Heart left ventricle (tissue), 13 donors: Measurements from ENCODE around the gene NOM1.

Experiments
- POLR2A ChIP-seq, 2 donors: fragments of 450-650 bp; IDR thresholded peaks; one replicate each; pipeline ENCODE4 v1.6.1; 2017; ENCODE audit warnings: antibody characterized with exemption in 2 of 2, mild to moderate bottlenecking in 2 of 2, moderate library complexity in 2 of 2
- TF ChIP-seq, protein P1 (sequence below), 12 donors: fragments of 200-600 bp; sonication (generic) in 4 of 12; IDR thresholded peaks; one replicate each; pipeline versions ENCODE4 v1.5.0 to v1.8.0; 2018 to 2022; ENCODE audit warnings: antibody characterized with exemption in 12 of 12, mild to moderate bottlenecking in 5 of 12
- donor health status: ischemic (EF 13 %, LVEDD 7.1; RV severe dilation, severe dysfunction).
- donor health status: DM: no; HTN: yes; CAD: no.
- donor health status: DM: no; HTN: no; CAD: no.
- donor health status: ischemic (EF 25% LVEDD 6.9; RV normal size, moderate dysfunction).
- donor health status: ischemic (EF 25% LVEDD 5.7; RV mildly dilated, moderate dysfunction).
- donor health status: ischemic (EF 35%, LVEDD 5.7; RV mildly dilated, moderate dysfunction).
- donor health status: nonischemic (EF 11% LVEDD 7.7; RV severe dilation, severe dysfunction).
- donor health status: DM: yes; HTN: yes; CAD: no.
- donor health status: PGD.
- donor health status: ischemic (EF 29% LVEDD 5.4; RV normal size, mild dysfunction).
- donor health status: nonischemic (EF 23%, LVEDD 6.1; RV moderate dilation, normal function).

DNA sequence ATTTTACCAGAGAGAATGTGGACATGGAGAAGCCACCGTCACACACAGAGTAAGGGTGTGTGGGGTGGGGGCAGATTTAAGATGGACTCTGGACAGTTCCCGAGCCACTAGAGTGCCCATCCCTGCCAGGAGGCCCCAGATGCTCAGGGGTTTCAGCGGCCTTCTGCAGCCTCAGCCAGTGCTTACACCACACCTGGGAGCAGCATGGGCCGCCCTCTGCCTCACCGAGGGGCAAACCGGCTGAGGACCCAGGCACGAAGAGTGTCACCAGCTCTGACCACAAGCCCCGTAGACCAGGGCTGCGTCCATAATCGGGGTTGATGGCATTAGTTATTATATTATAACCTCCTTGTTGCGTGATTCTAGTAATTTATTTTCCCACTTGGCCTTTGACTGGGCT lies 67.6 kb downstream of the NOM1 start:
- TF ChIP-seq, protein P1, sequence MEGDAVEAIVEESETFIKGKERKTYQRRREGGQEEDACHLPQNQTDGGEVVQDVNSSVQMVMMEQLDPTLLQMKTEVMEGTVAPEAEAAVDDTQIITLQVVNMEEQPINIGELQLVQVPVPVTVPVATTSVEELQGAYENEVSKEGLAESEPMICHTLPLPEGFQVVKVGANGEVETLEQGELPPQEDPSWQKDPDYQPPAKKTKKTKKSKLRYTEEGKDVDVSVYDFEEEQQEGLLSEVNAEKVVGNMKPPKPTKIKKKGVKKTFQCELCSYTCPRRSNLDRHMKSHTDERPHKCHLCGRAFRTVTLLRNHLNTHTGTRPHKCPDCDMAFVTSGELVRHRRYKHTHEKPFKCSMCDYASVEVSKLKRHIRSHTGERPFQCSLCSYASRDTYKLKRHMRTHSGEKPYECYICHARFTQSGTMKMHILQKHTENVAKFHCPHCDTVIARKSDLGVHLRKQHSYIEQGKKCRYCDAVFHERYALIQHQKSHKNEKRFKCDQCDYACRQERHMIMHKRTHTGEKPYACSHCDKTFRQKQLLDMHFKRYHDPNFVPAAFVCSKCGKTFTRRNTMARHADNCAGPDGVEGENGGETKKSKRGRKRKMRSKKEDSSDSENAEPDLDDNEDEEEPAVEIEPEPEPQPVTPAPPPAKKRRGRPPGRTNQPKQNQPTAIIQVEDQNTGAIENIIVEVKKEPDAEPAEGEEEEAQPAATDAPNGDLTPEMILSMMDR (IDR thresholded peaks at IDR 0.05): no peak
- TF ChIP-seq POLR2A (IDR thresholded peaks at IDR 0.05): no peak
